Measurements from ENCODE around the gene UBE3C. TPM values are rescaled to one million over a fixed set of nuclear protein-coding genes. Genes with fewer than 3 reads are reported as not detected.
"Not testable (repeated sequence)": the region's sequence is repeated elsewhere in the genome, so short reads cannot be mapped to it uniquely, and the experiment has no call there.

The UBE3C gene
- total RNA-seq, 2 experiments from 2014 or later: 53.9 to 60.7 TPM

DNA sequence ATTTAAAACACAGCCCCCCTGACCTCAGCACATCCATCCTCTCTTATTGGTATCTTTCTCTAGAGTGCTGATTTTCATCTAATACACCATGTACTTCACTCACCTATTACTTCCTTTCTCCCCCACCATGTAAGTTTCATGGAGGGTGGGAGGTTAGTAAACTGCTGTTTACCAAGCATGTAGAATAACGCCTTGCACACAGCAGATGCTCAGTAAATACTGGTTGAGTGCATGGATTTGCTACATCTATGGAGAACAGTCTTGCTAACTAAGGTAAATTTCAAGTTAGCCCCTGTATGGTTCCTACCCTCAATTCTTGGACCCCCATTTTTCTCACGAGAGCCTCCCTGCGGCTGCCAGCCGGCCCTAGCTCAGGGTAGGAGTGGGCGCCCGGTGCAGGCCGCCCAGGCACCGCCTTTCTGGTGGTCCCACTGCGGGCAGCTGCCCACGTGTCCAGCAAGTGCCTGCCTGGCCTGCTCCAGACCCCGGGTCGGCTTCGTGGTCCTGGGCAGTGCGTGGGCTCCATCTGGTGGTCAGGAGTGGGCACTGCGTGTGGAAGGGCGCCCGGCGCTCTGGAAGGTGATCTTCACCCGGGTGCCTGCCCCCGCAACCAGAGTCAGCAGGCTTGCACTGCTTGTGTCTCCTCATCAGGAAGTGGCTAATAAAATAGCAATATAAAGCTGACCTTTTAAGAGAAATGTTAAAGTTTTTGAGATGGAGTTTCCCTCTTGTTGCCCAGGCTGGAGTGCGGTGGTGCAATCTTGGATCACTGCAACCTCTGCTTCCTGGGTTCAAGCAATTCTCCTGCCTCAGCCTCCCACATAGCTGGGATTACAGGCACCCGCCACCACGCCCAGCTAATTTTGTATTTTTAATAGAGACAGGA lies 134.7 kb downstream of the UBE3C start:
- Mint-ChIP-seq H3K4me3 (no peak overlapping the region), H3K27ac (no peak overlapping the region), H3K4me1 (peaks cover 18% of the 10 kb centered on the region), H3K9me3 (ENCODE audit: low read depth) (no peaks in the 10 kb centered on the region), H3K27me3 (peaks cover 2% of the 10 kb centered on the region), H3K36me3 (ENCODE audit: low read depth) (peaks cover 16% of the 10 kb centered on the region)
- ATAC-seq (peak; percentile 84), DNase-seq (peak; percentile 81)
- ChIA-PET POLR2A (no interaction called here), CTCF (interaction anchor here (0.7 to 1.6 kb wide), 10 partner anchors 8 to 84 kb away, joined by 3 to 7 read pairs (median 4); no protein-coding TSS in a partner anchor)
- intact Hi-C loops (cut with DNase I, micrococcal nuclease): loop anchor here in 1 of 2 experiments (1.0 to 10.0 kb wide), 4 partner anchors 67 to 1469 kb away; no protein-coding TSS in a partner anchor

GRCh38 chr7:157274094-157274634 lies 135.4 kb downstream of the UBE3C start:
- DNase-seq; H3K9me3 Mint-ChIP-seq (ENCODE audit: low read depth); POLR2A ChIA-PET; H3K27ac Mint-ChIP-seq; H3K4me3 Mint-ChIP-seq; H3K27me3 Mint-ChIP-seq; ATAC-seq: not testable (repeated sequence)
- Mint-ChIP-seq H3K4me1 (peaks cover 18% of the 10 kb centered on the region), H3K36me3 (ENCODE audit: low read depth) (peaks cover 12% of the 10 kb centered on the region)
- CTCF ChIA-PET: interaction anchor here (0.6 to 1.6 kb wide), 12 partner anchors 9 to 831 kb away, joined by 3 to 7 read pairs (median 4); no protein-coding TSS in a partner anchor
- intact Hi-C loops (cut with DNase I, micrococcal nuclease): loop anchor here in 1 of 2 experiments (5.0 to 10.0 kb wide), 2 partner anchors 113 to 1469 kb away; no protein-coding TSS in a partner anchor

DNA sequence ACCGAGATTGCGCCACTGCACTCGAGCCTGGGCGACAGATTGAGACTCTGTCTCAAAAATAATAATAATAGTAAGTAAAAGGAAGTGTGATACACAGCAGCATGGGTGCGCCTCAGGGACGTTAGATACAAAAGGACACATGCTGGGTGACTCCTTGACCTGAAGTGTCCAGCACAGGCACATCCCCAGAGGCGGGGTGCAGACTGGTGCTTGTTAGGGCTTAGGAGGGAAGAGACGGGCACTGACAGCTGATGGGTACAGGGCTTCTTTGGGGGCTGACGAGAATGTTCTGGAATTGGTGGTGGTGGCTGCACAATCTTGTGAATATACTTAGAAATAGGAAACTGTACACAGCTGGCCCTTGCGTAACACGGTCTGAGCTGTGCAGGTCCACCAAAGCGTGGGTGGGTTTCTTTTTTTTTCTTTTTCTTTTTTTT lies 136.3 kb downstream of the UBE3C start:
- DNase-seq (no peak), ATAC-seq (no peak)
- POLR2A ChIA-PET: interaction anchor here (0.6 kb wide), 1 partner anchor 75 kb away, joined by 7 read pairs; no protein-coding TSS in a partner anchor
- no peak overlapping the region for H3K27ac Mint-ChIP-seq
- H3K27me3 Mint-ChIP-seq: peaks cover 2% of the 10 kb centered on the region
- no peaks in the 10 kb centered on the region for H3K9me3 Mint-ChIP-seq (ENCODE audit: low read depth)
- H3K36me3 Mint-ChIP-seq (ENCODE audit: low read depth): peaks cover 4% of the 10 kb centered on the region
- CTCF ChIA-PET: interaction anchor here (1.0 kb wide), 2 partner anchors 23 to 304 kb away, joined by 3 read pairs; no protein-coding TSS in a partner anchor
- no peak overlapping the region for H3K4me3 Mint-ChIP-seq
- H3K4me1 Mint-ChIP-seq: peaks cover 15% of the 10 kb centered on the region
- intact Hi-C loops (cut with DNase I, micrococcal nuclease): loop anchor here in 1 of 2 experiments (5.0 to 10.0 kb wide), 2 partner anchors 112 to 1470 kb away; no protein-coding TSS in a partner anchor

DNA sequence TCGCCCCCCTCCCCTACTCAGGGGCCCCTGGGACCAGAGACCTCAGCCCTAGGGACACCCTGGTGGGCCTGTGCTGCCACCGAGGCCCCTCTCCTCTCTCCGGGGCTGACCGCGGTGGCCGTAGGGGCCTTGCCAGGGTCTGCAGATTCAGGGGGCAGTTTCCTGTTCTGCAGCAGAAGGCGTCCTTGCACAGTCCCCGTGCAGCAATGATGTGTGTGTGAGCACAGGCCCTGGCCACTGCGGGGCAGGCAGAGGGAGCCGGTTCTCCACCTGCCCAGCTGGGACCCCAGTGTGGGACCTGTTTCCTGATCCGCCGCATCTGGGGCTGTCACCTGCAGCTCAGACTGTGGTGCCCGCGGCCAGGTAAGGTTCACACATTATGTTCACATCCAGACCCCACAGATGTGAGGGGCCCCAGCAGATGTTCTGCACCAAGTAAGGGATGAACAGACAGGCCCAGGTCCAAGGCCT lies 137.4 kb downstream of the UBE3C start:
- Mint-ChIP-seq H3K27me3 (peaks cover 2% of the 10 kb centered on the region), H3K4me1 (peaks cover 15% of the 10 kb centered on the region), H3K27ac (no peak overlapping the region), H3K9me3 (ENCODE audit: low read depth) (no peaks in the 10 kb centered on the region), H3K36me3 (ENCODE audit: low read depth) (no peaks in the 10 kb centered on the region), H3K4me3 (no peak overlapping the region)
- ATAC-seq (no peak), DNase-seq (no peak)
- POLR2A ChIA-PET: no interaction called here
- intact Hi-C loops (cut with DNase I, micrococcal nuclease): loop anchor here in 1 of 2 experiments (10.0 kb wide), 1 partner anchor 1471 kb away; no protein-coding TSS in a partner anchor
- CTCF ChIA-PET: interaction anchor here (0.6 to 1.0 kb wide), 2 partner anchors 305 to 307 kb away, joined by 3 read pairs; no protein-coding TSS in a partner anchor

DNA sequence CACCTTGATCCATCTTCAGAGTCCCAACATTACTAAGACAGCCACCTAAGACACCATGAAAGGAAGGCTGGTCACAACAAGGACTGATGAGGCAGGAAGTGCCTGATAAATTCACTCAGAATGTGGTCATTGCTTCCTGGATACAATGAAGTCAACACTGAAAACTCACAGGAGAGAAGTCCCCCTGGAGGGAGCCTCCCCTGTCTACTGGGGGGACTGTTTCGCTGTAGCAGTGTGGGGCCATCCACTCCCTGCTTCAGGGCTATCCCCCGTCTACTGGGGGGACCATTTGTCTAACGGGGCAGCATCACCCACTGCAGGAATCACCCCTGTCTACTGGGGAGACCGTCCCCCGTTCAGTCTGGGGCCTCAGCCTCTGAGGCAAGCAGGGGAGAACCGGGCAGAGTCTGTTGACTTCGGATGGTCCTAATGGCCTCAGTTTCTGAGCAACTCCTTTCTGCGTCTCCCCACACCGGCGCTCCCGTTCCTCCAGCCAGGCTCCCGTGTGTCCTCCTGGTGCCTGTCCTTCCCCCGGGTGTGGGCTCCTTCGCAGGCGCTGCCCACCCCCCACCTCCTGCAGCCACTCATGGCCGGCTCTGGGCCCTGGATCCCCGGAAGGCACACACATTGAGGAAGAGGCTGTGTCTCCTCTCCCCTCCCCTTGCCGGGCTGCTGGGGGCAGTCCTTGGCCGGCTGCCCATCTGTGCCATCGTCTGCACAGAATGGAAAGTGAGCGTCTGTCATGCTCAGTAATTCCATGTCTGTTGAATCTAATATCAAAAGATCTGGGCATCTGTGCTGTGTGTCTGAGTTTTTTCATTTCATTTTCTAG lies 138.2 kb downstream of the UBE3C start:
- ChIA-PET POLR2A (no interaction called here), CTCF (no interaction called here)
- no peak overlapping the region for H3K4me3 Mint-ChIP-seq
- peak overlapping the region; percentile 51 for H3K27ac Mint-ChIP-seq
- ATAC-seq: peak; percentile 35
- DNase-seq: no peak
- H3K36me3 Mint-ChIP-seq (ENCODE audit: low read depth): no peaks in the 10 kb centered on the region
- peaks cover 15% of the 10 kb centered on the region for H3K4me1 Mint-ChIP-seq
- no peaks in the 10 kb centered on the region for H3K9me3 Mint-ChIP-seq (ENCODE audit: low read depth)
- H3K27me3 Mint-ChIP-seq: peaks cover 2% of the 10 kb centered on the region
- intact Hi-C loops (cut with DNase I, micrococcal nuclease): loop anchor here in 1 of 2 experiments (10.0 kb wide), 1 partner anchor 1472 kb away; no protein-coding TSS in a partner anchor

GRCh38 chr7:157277568-157277967 lies 138.8 kb downstream of the UBE3C start:
- H3K27ac Mint-ChIP-seq; POLR2A ChIA-PET; H3K27me3 Mint-ChIP-seq; DNase-seq; H3K36me3 Mint-ChIP-seq (ENCODE audit: low read depth); H3K9me3 Mint-ChIP-seq (ENCODE audit: low read depth); ATAC-seq; H3K4me3 Mint-ChIP-seq: not testable (repeated sequence)
- H3K4me1 Mint-ChIP-seq: peaks cover 15% of the 10 kb centered on the region
- intact Hi-C loops (cut with DNase I, micrococcal nuclease): loop anchor here in 1 of 2 experiments (10.0 kb wide), 1 partner anchor 1473 kb away; no protein-coding TSS in a partner anchor
- CTCF ChIA-PET: interaction anchor here (0.7 kb wide), 1 partner anchor 226 kb away, joined by 4 read pairs; no protein-coding TSS in a partner anchor

GRCh38 chr7:157278167-157278790 lies 139.6 kb downstream of the UBE3C start:
- Mint-ChIP-seq H3K27me3 (peaks cover 2% of the 10 kb centered on the region), H3K27ac (no peak overlapping the region), H3K4me3 (no peak overlapping the region), H3K9me3 (ENCODE audit: low read depth) (no peaks in the 10 kb centered on the region), H3K36me3 (ENCODE audit: low read depth) (no peaks in the 10 kb centered on the region), H3K4me1 (peaks cover 15% of the 10 kb centered on the region)
- intact Hi-C loops (cut with DNase I, micrococcal nuclease): loop anchor here in 1 of 2 experiments (10.0 kb wide), 1 partner anchor 1473 kb away; no protein-coding TSS in a partner anchor
- DNase-seq (no peak), ATAC-seq (no peak)
- POLR2A ChIA-PET: no interaction called here
- CTCF ChIA-PET: interaction anchor here (0.7 kb wide), 1 partner anchor 225 kb away, joined by 4 read pairs; no protein-coding TSS in a partner anchor

GRCh38 chr7:157278791-157279724 lies 140.3 kb downstream of the UBE3C start:
- Mint-ChIP-seq H3K27me3 (peaks cover 2% of the 10 kb centered on the region), H3K4me3 (no peak overlapping the region), H3K9me3 (ENCODE audit: low read depth) (no peaks in the 10 kb centered on the region), H3K36me3 (ENCODE audit: low read depth) (no peaks in the 10 kb centered on the region), H3K27ac (no peak overlapping the region), H3K4me1 (peaks cover 13% of the 10 kb centered on the region)
- intact Hi-C loops (cut with DNase I, micrococcal nuclease): loop anchor here in 1 of 2 experiments (10.0 kb wide), 1 partner anchor 1474 kb away; no protein-coding TSS in a partner anchor
- ChIA-PET CTCF (no interaction called here), POLR2A (no interaction called here)
- ATAC-seq (no peak), DNase-seq (no peak)

DNA sequence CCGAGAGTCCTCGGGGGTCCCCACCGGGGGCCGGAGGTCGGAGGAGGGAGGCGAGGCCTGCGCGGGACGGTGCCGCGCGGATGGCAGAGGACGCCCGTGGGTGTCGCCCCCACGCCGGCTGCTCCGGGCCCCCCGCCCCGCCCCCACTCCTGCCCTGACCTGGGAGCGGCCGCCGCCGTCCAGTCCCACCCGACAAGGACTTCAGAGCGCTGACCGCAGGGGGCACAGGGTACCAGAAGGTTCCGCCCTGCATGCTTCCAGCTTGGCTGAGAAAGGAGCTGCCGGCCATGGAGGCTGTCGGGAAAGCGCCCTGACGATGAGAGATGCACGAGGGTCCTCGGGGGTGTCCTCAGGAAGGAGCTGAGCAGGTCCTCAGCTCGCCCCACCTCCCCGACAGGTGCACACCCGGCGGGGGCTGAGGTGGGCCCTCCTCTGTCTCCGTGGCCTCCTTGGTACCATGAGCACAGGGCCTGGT lies 141.1 kb downstream of the UBE3C start:
- intact Hi-C loops (cut with DNase I, micrococcal nuclease): loop anchor here in 1 of 2 experiments (10.0 kb wide), 1 partner anchor 1475 kb away; no protein-coding TSS in a partner anchor
- ChIA-PET POLR2A (no interaction called here), CTCF (interaction anchor here (0.7 kb wide), 1 partner anchor 102 kb away, joined by 5 read pairs; no protein-coding TSS in a partner anchor)
- ATAC-seq: no peak
- H3K4me3 Mint-ChIP-seq: no peak overlapping the region
- H3K36me3 Mint-ChIP-seq (ENCODE audit: low read depth): no peaks in the 10 kb centered on the region
- H3K4me1 Mint-ChIP-seq: peaks cover 13% of the 10 kb centered on the region
- H3K9me3 Mint-ChIP-seq (ENCODE audit: low read depth): no peaks in the 10 kb centered on the region
- peaks cover 2% of the 10 kb centered on the region for H3K27me3 Mint-ChIP-seq
- DNase-seq: no peak
- H3K27ac Mint-ChIP-seq: no peak overlapping the region
